Measurements from ENCODE around the gene INVS. TPM values are rescaled to one million over a fixed set of nuclear protein-coding genes. Genes with fewer than 3 reads are reported as not detected.

Gene INVS
- total RNA-seq, 1 experiment from 2014 or later, result 21.1 TPM

- ChIA-PET POLR2A (no interaction called here), RAD21 (ENCODE audit: low non-redundant PET in 1 of 2, low total read pairs in 2 of 2, uncharacterized antibody in 2 of 2, unreplicated experiment in 2 of 2) (no interaction called here), CTCF (no interaction called here)
- Histone ChIP-seq H3K9me3 (ENCODE audit: control insufficient read depth in 1 of 2, insufficient read depth in 1 of 2, low read depth in 1 of 2, low read length in 2 of 2) (no peaks in the 10 kb centered on the region), H3K9me2 (ENCODE audit: insufficient read depth) (no peaks in the 10 kb centered on the region), H2AFZ (ENCODE audit: low read depth, low read length, poor library complexity, severe bottlenecking) (no peak overlapping the region), H3K4me3 (replicated peaks in 1 of 2; ENCODE audit: low read depth in 1 of 2, low read length in 2 of 2) (no peak overlapping the region), H4K20me1 (ENCODE audit: insufficient read depth) (no peaks in the 10 kb centered on the region), H3K36me3 (ENCODE audit: control insufficient read depth in 1 of 2, insufficient read depth in 2 of 2, low read length in 2 of 2) (peaks cover 4% of the 10 kb centered on the region in 2 experiments; a peak in 3 of 4 replicates), H3K79me2 (ENCODE audit: insufficient read depth, low read length) (no peaks in the 10 kb centered on the region), H3K4me1 (ENCODE audit: control insufficient read depth in 1 of 2, insufficient read depth in 2 of 2, low read length in 2 of 2) (peaks cover 0 to 3% of the 10 kb centered on the region in 2 experiments; a peak in 1 of 4 replicates), H3K9ac (ENCODE audit: low read length) (no peak overlapping the region), H3K27me3 (ENCODE audit: insufficient read depth, low read length) (no peaks in the 10 kb centered on the region), H3K27ac (ENCODE audit: low read depth, low read length) (no peak overlapping the region), H3K4me2 (ENCODE audit: low read length) (no peak overlapping the region)
- intact Hi-C loops (cut with micrococcal nuclease), result loop anchor here (10.0 kb wide), 3 partner anchors 423 to 1043 kb away; no protein-coding TSS in a partner anchor
- ATAC-seq (no peak), DNase-seq (ENCODE audit: low read depth, low spot score) (no peak)
- no TSS peak for BruUV-seq (replicated peaks)
- TF ChIP-seq ATF3 (IDR thresholded peaks at IDR 0.05) (no peak), FOSL1 (IDR thresholded peaks at IDR 0.05; ENCODE audit: low read depth) (no peak), CEBPB (IDR thresholded peaks at IDR 0.05; ENCODE audit: low read depth) (no peak), ZFX (IDR thresholded peaks at IDR 0.05) (no peak), ZBTB33 (IDR thresholded peaks at IDR 0.05; ENCODE audit: extremely low read depth, insufficient replicate concordance, low read length) (no peak), EGR1 (IDR thresholded peaks at IDR 0.05; ENCODE audit: low read depth) (no peak), JUND (IDR thresholded peaks at IDR 0.05) (no peak), YY1 (IDR thresholded peaks at IDR 0.05; ENCODE audit: extremely low read depth, insufficient replicate concordance, low read depth, low read length) (no peak), ELF1 (IDR thresholded peaks at IDR 0.05; ENCODE audit: borderline replicate concordance, low read depth) (no peak), SRF (IDR thresholded peaks at IDR 0.05; ENCODE audit: low read depth) (no peak), EZH2 (IDR thresholded peaks at IDR 0.05) (no peak), CBX3 (IDR thresholded peaks at IDR 0.05; ENCODE audit: low read depth) (no peak), EZH2phosphoT487 (IDR thresholded peaks at IDR 0.05; ENCODE audit: borderline replicate concordance) (no peak), ZNF274 (IDR thresholded peaks at IDR 0.05; ENCODE audit: low read depth, low read length) (no peak), MAX (IDR thresholded peaks at IDR 0.05) (no peak), TCF7L2 (IDR thresholded peaks at IDR 0.05; ENCODE audit: borderline replicate concordance, extremely low read depth, insufficient read depth, insufficient read length) (no peak)
Measured at GRCh38 chr9:100227636-100228035, 128.6 kb downstream of the INVS start.

All from HCT116 (cell line).